Measurements from ENCODE around the gene IGSF21. TPM values are rescaled to one million over a fixed set of nuclear protein-coding genes. Genes with fewer than 3 reads are reported as not detected.

Gene IGSF21
- total RNA-seq, 1 experiment from 2014 or later, result 5.2 TPM

- Histone ChIP-seq H3K4me1 (ENCODE audit: insufficient read depth, low read length) (peaks cover 13% of the 10 kb centered on the region; the same call in 1 of the 2 replicates), H4K91ac (ENCODE audit: insufficient read length, low read depth, low read length) (no peak overlapping the region), H3K79me2 (ENCODE audit: insufficient read depth, low read length) (no peaks in the 10 kb centered on the region), H2BK20ac (ENCODE audit: low read depth, low read length, poor library complexity, severe bottlenecking) (no peak overlapping the region), H2BK15ac (ENCODE audit: low read depth, low read length) (no peak overlapping the region), H3K4me2 (ENCODE audit: insufficient read depth, insufficient read length, low read length) (no peak overlapping the region), H2BK120ac (ENCODE audit: low read depth, low read length, poor library complexity, severe bottlenecking) (no peak overlapping the region), H3K23ac (ENCODE audit: insufficient read length, low read depth, low read length) (no peak overlapping the region), H3T11ph (ENCODE audit: low read length) (no peak overlapping the region), H3K27me3 (ENCODE audit: insufficient read depth, low read length) (no peaks in the 10 kb centered on the region), H3K79me1 (ENCODE audit: insufficient read depth, low read depth, low read length, poor library complexity, severe bottlenecking) (no peaks in the 10 kb centered on the region), H2AFZ (ENCODE audit: low read length) (no peak overlapping the region), H3K9ac (ENCODE audit: extremely low read depth, insufficient read length, low read length) (no peak overlapping the region), H3K14ac (ENCODE audit: insufficient read depth, low read length) (no peak overlapping the region), H3K23me2 (ENCODE audit: insufficient read length, low read depth, low read length, poor library complexity, severe bottlenecking) (no peaks in the 10 kb centered on the region), H3K18ac (ENCODE audit: insufficient read length, low read depth, low read length) (no peak overlapping the region), H2BK12ac (ENCODE audit: insufficient read length, low read depth, low read length) (no peak overlapping the region), H4K20me1 (ENCODE audit: control insufficient read depth, insufficient read depth, insufficient read length) (no peaks in the 10 kb centered on the region), H2AK5ac (ENCODE audit: insufficient read length, low read length) (no peak overlapping the region), H3K56ac (ENCODE audit: insufficient read length, low read depth, low read length) (no peak overlapping the region), H3K27ac (ENCODE audit: insufficient read length, low read depth, low read length) (no peak overlapping the region), H2BK5ac (ENCODE audit: insufficient read length, low read length) (no peak overlapping the region), H4K5ac (ENCODE audit: insufficient read length, low read depth, low read length) (no peak overlapping the region), H3K9me3 (ENCODE audit: control insufficient read depth, low read depth, low read length) (no peaks in the 10 kb centered on the region), H4K8ac (replicated peaks; ENCODE audit: insufficient read length, low read depth, low read length) (no peak overlapping the region), H3K4ac (ENCODE audit: low read depth, low read length) (no peak overlapping the region)
- TF ChIP-seq CTCF (conservative IDR thresholded peaks at IDR 0.05), result no peak
- H3K27me3 Mint-ChIP-seq (ENCODE audit: low read depth), result peaks cover 2% of the 10 kb centered on the region
- no CpG with 5 or more reads among the region's 1 CpG for WGBS (ENCODE audit: extremely low coverage, insufficient read length, low lambda C conversion rate)
- peaks cover 36 to 37% of the 10 kb centered on the region in 2 experiments for H3K4me1 Mint-ChIP-seq
- DNase-seq, result no peak
- H3K4me3 Mint-ChIP-seq, result no peak overlapping the region
- peaks cover 19 to 20% of the 10 kb centered on the region in 2 experiments for H3K9me3 Mint-ChIP-seq
- H3K36me3 Mint-ChIP-seq (ENCODE audit: insufficient read depth in 1 of 3, low read depth in 3 of 3), result peaks cover 11 to 24% (median 21%) of the 10 kb centered on the region in 3 experiments
- no peak overlapping the region for H3K27ac Mint-ChIP-seq
Observed at GRCh38 chr1:18229625-18230024, 122.0 kb downstream of the IGSF21 start.

All from H9 (cell line).